ENCODE results near the gene SNAP29. TPM values are rescaled to one million over a fixed set of nuclear protein-coding genes. Genes with fewer than 3 reads are reported as not detected.

Gene SNAP29
- total RNA-seq, 1 donor from 2014 or later = 15.0 TPM

DNA sequence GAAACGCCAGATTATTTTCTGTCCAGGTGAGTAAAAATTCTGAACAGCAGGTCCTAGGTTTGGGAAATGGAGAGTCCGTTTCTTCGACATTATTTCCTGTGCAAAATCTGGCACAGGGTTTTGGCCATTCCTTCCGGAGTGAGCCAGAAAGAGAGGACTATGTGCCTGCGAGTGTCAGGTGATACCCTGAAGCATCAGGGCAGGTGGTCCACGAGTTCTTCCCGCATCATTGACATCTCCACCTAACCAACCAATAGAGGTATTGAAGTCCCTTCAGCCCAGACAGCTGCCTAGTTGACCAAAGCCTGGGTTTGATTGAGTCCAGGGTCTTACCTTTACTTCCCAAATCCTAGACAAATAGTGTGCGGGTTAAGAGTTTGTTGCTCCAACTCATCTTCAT is 808 bp downstream of the SNAP29 start:
- Mint-ChIP-seq H3K27ac (peak overlapping the region; percentile 80), H3K4me3 (peak overlapping the region; percentile 70), H3K4me1 (peaks cover 28% of the 10 kb centered on the region), H3K9me3 (no peaks in the 10 kb centered on the region), H3K36me3 (peaks cover 7% of the 10 kb centered on the region), H3K27me3 (ENCODE audit: low read depth) (no peaks in the 10 kb centered on the region)
- TF ChIP-seq, protein P1, sequence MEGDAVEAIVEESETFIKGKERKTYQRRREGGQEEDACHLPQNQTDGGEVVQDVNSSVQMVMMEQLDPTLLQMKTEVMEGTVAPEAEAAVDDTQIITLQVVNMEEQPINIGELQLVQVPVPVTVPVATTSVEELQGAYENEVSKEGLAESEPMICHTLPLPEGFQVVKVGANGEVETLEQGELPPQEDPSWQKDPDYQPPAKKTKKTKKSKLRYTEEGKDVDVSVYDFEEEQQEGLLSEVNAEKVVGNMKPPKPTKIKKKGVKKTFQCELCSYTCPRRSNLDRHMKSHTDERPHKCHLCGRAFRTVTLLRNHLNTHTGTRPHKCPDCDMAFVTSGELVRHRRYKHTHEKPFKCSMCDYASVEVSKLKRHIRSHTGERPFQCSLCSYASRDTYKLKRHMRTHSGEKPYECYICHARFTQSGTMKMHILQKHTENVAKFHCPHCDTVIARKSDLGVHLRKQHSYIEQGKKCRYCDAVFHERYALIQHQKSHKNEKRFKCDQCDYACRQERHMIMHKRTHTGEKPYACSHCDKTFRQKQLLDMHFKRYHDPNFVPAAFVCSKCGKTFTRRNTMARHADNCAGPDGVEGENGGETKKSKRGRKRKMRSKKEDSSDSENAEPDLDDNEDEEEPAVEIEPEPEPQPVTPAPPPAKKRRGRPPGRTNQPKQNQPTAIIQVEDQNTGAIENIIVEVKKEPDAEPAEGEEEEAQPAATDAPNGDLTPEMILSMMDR (IDR thresholded peaks at IDR 0.05; ENCODE audit: unreplicated experiment) = no peak
- no peak for DNase-seq (ENCODE audit: low spot score in 2 of 2, unreplicated experiment in 2 of 2)

DNA sequence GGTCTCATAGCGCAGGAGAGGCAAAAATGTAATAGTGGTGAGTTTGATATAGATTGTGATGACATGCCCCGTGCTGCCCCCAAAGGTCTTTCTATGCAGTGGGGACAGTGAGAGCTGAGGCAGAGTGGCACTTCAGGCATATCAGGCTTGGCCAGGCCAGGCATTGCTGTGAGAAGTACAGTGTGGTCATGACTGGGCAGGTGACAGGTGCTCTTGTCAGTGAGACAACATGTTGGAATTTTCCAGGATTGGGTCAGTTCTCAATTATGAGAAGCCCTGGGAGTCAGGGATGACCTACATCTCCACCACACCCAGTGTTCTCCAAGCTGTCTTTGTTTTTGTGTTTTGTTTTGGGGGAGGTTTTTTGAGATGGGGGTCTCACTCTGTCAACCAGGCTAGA is 3.7 kb downstream of the SNAP29 start:
- Mint-ChIP-seq H3K4me1 (peaks cover 24% of the 10 kb centered on the region), H3K9me3 (no peaks in the 10 kb centered on the region), H3K27me3 (ENCODE audit: low read depth) (no peaks in the 10 kb centered on the region), H3K4me3 (no peak overlapping the region), H3K27ac (no peak overlapping the region), H3K36me3 (peaks cover 9% of the 10 kb centered on the region)
- TF ChIP-seq, protein P1 (IDR thresholded peaks at IDR 0.05; ENCODE audit: unreplicated experiment) = no peak
- no peak for DNase-seq (ENCODE audit: low spot score in 2 of 2, unreplicated experiment in 2 of 2)

DNA sequence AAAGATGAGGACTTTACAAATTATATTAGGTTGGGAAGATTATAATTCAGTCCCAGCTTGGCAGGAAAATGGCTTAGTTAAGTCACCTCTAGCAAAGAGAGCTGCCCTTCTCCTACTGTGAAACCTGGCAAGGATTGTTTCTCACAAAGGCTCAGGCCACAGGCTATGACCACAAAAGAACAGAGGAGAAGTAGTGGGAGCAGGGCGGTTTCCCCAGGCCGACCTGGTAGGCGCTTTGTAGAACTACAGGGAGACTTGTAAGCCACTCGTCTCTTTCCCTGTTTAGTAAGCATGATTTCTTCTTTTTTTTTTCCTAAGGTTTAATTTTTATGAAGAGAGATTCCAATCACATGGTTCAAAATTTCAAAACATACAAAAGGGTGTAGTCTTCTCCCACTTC is 4.6 kb downstream of the SNAP29 start:
- no peak overlapping the region for H3K27ac Mint-ChIP-seq
- TF ChIP-seq, protein P1 (IDR thresholded peaks at IDR 0.05; ENCODE audit: unreplicated experiment) = no peak
- no peaks in the 10 kb centered on the region for H3K27me3 Mint-ChIP-seq (ENCODE audit: low read depth)
- no peak for DNase-seq (ENCODE audit: low spot score in 2 of 2, unreplicated experiment in 2 of 2)
- H3K4me3 Mint-ChIP-seq = no peak overlapping the region
- H3K36me3 Mint-ChIP-seq = peaks cover 9% of the 10 kb centered on the region
- peaks cover 26% of the 10 kb centered on the region for H3K4me1 Mint-ChIP-seq
- H3K9me3 Mint-ChIP-seq = no peaks in the 10 kb centered on the region

DNA sequence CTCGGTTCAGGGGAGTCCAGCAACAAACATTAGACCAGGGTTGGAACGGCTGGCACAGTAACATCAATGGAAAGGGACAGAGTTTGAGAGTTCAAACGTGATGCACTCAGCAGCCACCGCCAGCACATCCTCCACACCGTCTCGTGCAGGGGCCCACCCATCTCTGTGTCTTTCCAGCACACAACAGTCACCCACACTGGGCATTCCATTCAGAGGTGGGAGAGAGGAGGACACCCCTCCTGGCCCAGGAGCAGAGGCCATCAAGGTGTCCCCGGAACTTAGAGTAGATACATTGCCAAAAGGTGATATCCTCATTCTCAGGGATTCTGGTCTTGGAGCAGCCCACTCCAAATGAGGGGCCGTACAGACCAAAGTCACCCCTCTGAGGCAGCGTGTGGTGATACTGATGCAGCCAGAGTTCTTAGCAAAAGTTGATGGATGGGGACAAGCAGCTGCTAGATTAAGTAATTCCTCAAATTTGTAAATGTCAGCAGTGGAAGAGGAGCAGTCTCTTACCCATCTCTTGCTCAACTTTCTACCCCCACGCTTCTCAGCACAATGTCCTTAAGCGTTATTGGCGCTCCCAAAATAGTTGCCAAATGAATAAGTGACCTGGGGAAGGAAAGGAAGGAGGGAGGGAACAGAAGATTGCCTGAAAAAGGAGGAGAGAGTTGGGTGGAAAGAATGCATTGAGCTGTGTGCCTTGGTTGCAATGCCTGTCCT is 5.5 kb downstream of the SNAP29 start:
- H3K27me3 Mint-ChIP-seq (ENCODE audit: low read depth) = no peaks in the 10 kb centered on the region
- no peak overlapping the region for H3K4me3 Mint-ChIP-seq
- H3K27ac Mint-ChIP-seq = no peak overlapping the region
- TF ChIP-seq, protein P1 (IDR thresholded peaks at IDR 0.05; ENCODE audit: unreplicated experiment) = no peak
- peaks cover 11% of the 10 kb centered on the region for H3K36me3 Mint-ChIP-seq
- H3K4me1 Mint-ChIP-seq = peaks cover 27% of the 10 kb centered on the region
- no peak for DNase-seq (ENCODE audit: low spot score in 2 of 2, unreplicated experiment in 2 of 2)
- H3K9me3 Mint-ChIP-seq = no peaks in the 10 kb centered on the region

DNA sequence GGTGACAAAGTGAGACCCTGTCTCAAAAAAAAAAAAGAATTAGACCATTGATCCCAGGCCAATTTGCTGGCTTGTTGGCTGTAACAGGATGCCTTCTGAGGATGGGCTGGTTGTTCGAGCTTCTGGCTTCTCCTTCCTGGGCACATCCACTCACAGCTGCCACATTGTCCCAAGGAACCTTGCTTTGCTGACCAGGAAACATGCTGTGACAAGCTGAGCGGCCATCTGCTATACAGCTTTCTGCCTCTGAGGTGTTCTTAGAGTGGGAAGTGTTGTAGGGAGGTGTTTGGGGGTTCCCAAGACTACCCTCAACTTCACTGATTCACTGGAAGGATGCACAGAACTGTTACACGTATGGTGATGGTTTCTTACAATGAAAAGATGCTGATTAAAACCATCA is 6.5 kb downstream of the SNAP29 start:
- Mint-ChIP-seq H3K4me1 (peaks cover 21% of the 10 kb centered on the region), H3K27me3 (ENCODE audit: low read depth) (no peaks in the 10 kb centered on the region), H3K4me3 (no peak overlapping the region), H3K36me3 (peaks cover 11% of the 10 kb centered on the region), H3K9me3 (no peaks in the 10 kb centered on the region), H3K27ac (no peak overlapping the region)
- TF ChIP-seq, protein P1 (IDR thresholded peaks at IDR 0.05; ENCODE audit: unreplicated experiment) = no peak
- DNase-seq (ENCODE audit: low spot score in 2 of 2, unreplicated experiment in 2 of 2) = no peak

Measured in mesothelial cell of epicardium (in vitro differentiated cells).